Kidney (tissue), 14 donors: ENCODE measurements around the gene CD80. TPM values are rescaled to one million over a fixed set of nuclear protein-coding genes. Genes with fewer than 3 reads are reported as not detected.

Source experiments
- DNase-seq, 5 donors: peaks; one replicate each; pipeline ENCODE4 v3.0.0-alpha.2; 2013 to 2020
- FAIRE-seq: peaks from 2 replicates; lab custom pipeline; 2012; peaks lifted over from hg19 to GRCh38; lab: Jason Lieb, UNC
- H3K27ac ChIP-seq, 2 donors: one replicate each; pipeline ENCODE4 v1.7.0; 2013; ENCODE audit warnings: low read depth in 2 of 2, low read length in 2 of 2, inconsistent platforms in 1 of 2
- H3K27me3 ChIP-seq: one replicate; pipeline ENCODE4 v1.7.1; 2013; ENCODE audit warnings: low read length, inconsistent platforms; ENCODE audit not compliant: control insufficient read depth, insufficient read depth
- H3K36me3 ChIP-seq, 3 donors: one replicate each; pipeline versions ENCODE4 v1.7.0 to v1.7.1; 2013; ENCODE audit warnings: low read length in 3 of 3, control low read depth in 1 of 3, inconsistent platforms in 1 of 3; ENCODE audit not compliant: insufficient read depth in 3 of 3, control insufficient read depth in 2 of 3
- H3K4me1 ChIP-seq, 3 donors: one replicate each; pipeline versions ENCODE4 v1.7.0 to v1.7.1; 2013; ENCODE audit warnings: low read length in 3 of 3, inconsistent platforms in 1 of 3, low read depth in 1 of 3; ENCODE audit not compliant: control insufficient read depth in 2 of 3, insufficient read depth in 2 of 3
- H3K4me3 ChIP-seq, 3 donors: one replicate each; pipeline versions ENCODE4 v1.7.0 to v1.8.1; 2013; ENCODE audit warnings: low read length in 3 of 3, control low read depth in 1 of 3, inconsistent platforms in 1 of 3
- H3K9ac ChIP-seq, 3 donors: one replicate each; pipeline versions ENCODE4 v1.7.0 to v1.7.1; 2013; ENCODE audit warnings: low read length in 3 of 3, control low read depth in 1 of 3, inconsistent platforms in 1 of 3
- H3K9me3 ChIP-seq, 3 donors: one replicate each; pipeline versions ENCODE4 v1.7.0 to v1.7.1; 2013; ENCODE audit warnings: low read length in 3 of 3, control low read depth in 1 of 3, inconsistent platforms in 1 of 3; ENCODE audit not compliant: control insufficient read depth in 2 of 3, insufficient read depth in 1 of 3
- intact Hi-C: fragments of 100-400 bp; cut with DNase I; formaldehyde crosslinking; loops from one replicate; pipeline ENCODE4 v1.11.1; 2022
- polyA plus RNA-seq: library from polyadenylated mRNA; stranded (reverse); fragments of 350-450 nt; fragmentation: Illumina TruSeq; extraction: RNeasy Lipid Tissue Mini Kit (QIAGEN cat#74804); gene quantifications from one replicate; pipeline ENCODE4 v1.2.3, GENCODE V29; 2014; ENCODE audit warnings: low read depth, low replicate concordance; ENCODE audit not compliant: insufficient read depth
- total RNA-seq: library from RNA; stranded (reverse); fragmentation: NEBNext Ultra II Directional; extraction: Animal tissue kit (Norgen Biotek cat#: 25700); gene quantifications from one replicate; pipeline ENCODE4 v1.2.1, GENCODE V29; 2021
- TF ChIP-seq, protein P1 (sequence below): IDR thresholded peaks from 3 replicates; pipeline ENCODE4 v1.5.1; 2012; ENCODE audit warnings: mild to moderate bottlenecking, moderate library complexity, borderline replicate concordance; ENCODE audit not compliant: insufficient read depth; ENCODE audit errors: extremely low read depth
- donor health status: control.
- donor health status: control.
- donor health status: control.
- donor health status: control.
- donor health status: control.
- donor health status: DM: yes; HTN: yes; CAD: no.
- donor health status: Normal renal cell carcinoma (clear cell type).

The CD80 gene
- total and polyA plus RNA-seq, 2 donors from 2014 or later: 1.2 TPM; not detected in 1

DNA sequence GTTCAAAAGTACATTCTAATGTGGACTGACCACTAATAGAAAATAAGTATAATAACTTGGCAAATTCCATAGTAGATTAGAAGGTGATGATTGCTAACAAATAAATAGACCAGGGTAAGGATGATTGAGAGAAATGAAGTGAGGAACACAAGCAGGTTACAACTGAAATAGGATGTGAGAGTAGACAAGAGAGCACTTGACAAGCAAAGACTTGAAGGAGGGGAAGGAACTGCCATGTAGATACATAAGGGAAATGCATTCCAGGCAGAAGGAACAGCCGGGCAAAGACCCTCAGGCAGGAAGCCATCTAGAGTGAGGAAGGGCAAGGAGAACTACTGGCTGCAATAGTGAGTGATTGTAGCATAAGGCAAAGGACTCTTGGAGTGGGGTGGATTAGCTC lies 43.3 kb upstream of the CD80 start:
- intact Hi-C loops: no loop called here
- H3K9me3 ChIP-seq: no peaks in the 10 kb centered on the region
- no peak for FAIRE-seq
- H3K27ac ChIP-seq: peak overlapping the region in 1 of 2 donors; percentile 1
- H3K4me3 ChIP-seq: no peak overlapping the region
- H3K9ac ChIP-seq: no peak overlapping the region
- H3K4me1 ChIP-seq: peaks cover 0 to 18% (median 9%) of the 10 kb centered on the region in 3 donors
- TF ChIP-seq, protein P1, sequence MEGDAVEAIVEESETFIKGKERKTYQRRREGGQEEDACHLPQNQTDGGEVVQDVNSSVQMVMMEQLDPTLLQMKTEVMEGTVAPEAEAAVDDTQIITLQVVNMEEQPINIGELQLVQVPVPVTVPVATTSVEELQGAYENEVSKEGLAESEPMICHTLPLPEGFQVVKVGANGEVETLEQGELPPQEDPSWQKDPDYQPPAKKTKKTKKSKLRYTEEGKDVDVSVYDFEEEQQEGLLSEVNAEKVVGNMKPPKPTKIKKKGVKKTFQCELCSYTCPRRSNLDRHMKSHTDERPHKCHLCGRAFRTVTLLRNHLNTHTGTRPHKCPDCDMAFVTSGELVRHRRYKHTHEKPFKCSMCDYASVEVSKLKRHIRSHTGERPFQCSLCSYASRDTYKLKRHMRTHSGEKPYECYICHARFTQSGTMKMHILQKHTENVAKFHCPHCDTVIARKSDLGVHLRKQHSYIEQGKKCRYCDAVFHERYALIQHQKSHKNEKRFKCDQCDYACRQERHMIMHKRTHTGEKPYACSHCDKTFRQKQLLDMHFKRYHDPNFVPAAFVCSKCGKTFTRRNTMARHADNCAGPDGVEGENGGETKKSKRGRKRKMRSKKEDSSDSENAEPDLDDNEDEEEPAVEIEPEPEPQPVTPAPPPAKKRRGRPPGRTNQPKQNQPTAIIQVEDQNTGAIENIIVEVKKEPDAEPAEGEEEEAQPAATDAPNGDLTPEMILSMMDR: no peak
- no peak for DNase-seq
- H3K36me3 ChIP-seq: no peaks in the 10 kb centered on the region
- H3K27me3 ChIP-seq: no peaks in the 10 kb centered on the region

DNA sequence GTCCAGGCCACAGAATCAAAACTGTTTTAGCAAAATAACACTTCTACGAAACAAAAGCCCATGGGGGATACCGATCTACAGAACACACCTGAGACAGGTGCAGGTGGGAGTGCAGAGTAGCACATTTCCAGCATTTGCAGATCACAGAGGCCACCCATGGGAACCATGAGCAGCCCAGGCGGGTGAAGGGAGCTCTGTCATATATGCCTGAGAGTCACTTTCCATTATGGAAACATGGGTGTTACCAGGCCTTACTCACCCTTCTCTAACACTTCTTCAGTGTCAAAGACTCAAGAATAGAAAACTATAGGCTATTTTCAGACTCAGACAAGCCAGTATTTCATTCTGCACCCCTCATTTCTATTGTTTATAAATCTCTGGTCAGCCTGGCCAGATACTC lies 41.7 kb upstream of the CD80 start:
- DNase-seq (no peak), FAIRE-seq (no peak)
- no peak overlapping the region for H3K4me3 ChIP-seq
- H3K4me1 ChIP-seq: peaks cover 0 to 23% (median 14%) of the 10 kb centered on the region in 3 donors
- H3K9ac ChIP-seq: no peak overlapping the region
- no peaks in the 10 kb centered on the region for H3K27me3 ChIP-seq
- TF ChIP-seq, protein P1: no peak
- H3K27ac ChIP-seq: no peak overlapping the region
- no peaks in the 10 kb centered on the region for H3K9me3 ChIP-seq
- H3K36me3 ChIP-seq: no peaks in the 10 kb centered on the region
- intact Hi-C loops: no loop called here

DNA sequence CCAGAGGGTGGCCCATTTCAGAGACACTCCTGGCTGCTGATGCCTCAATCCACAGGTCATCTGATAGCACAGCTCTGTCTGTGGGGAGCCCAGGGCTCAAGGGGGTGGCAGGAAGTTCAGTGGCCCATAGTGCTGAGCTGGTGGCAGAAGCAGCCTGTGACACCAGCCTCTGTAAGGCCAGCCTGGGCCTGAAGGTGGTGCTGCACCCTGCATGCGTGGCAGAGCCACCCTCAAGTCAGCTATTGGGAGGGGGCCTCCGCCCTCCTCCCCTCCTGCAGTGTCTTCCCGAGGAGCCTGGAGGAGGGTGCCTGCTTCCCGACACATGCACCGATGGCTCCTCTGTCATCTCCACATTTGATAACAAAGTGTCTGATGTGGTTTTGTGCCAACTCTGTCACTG lies 41.3 kb upstream of the CD80 start:
- TF ChIP-seq, protein P1: no peak
- Histone ChIP-seq H3K36me3 (no peaks in the 10 kb centered on the region), H3K27me3 (no peaks in the 10 kb centered on the region), H3K4me1 (peaks cover 0 to 23% (median 16%) of the 10 kb centered on the region in 3 donors), H3K4me3 (no peak overlapping the region), H3K9me3 (no peaks in the 10 kb centered on the region), H3K9ac (no peak overlapping the region), H3K27ac (no peak overlapping the region)
- intact Hi-C loops: no loop called here
- FAIRE-seq: no peak
- no peak for DNase-seq
